SK-N-SH (cell line): Measurements from ENCODE around the gene HDAC4. TPM values are rescaled to one million over a fixed set of nuclear protein-coding genes. Genes with fewer than 3 reads are reported as not detected.

Experiments used
- CTCF ChIA-PET: fragments of 300-600, 350-600 bp; formaldehyde crosslinking; extraction: SDS; loops from one replicate; lab custom pipeline; 2021; lab: Yijun Ruan, JAX
- POLR2A ChIA-PET: fragments of 350-600 bp; sonication (Branson Sonifier 250); formaldehyde crosslinking; extraction: SDS; loops from one replicate; lab custom pipeline; 2020; ENCODE audit warnings: antibody characterized with exemption, inconsistent platforms; lab: Yijun Ruan, JAX
- DNase-seq: peaks from one replicate; pipeline ENCODE4 v3.0.0; 2012
- H2AFZ ChIP-seq: fragments of 200-600 bp; sonication (generic); 2 replicates; pipeline ENCODE4 v1.8.1; 2016; ENCODE audit warnings: antibody characterized with exemption, mild to moderate bottlenecking, low read depth
- H3F3A ChIP-seq: fragments of 200-600 bp; sonication (generic); replicated peaks from 2 replicates; pipeline ENCODE3; 2016; ENCODE audit warnings: antibody characterized with exemption, mild to moderate bottlenecking; ENCODE audit not compliant: insufficient read depth
- H3K27ac ChIP-seq, 2 experiments: fragments of 200-500 bp in 1 of 2; fragments of 200-600 bp in 1 of 2; sonication (Bioruptor generic) in 1 of 2; sonication (generic), shearing (Covaris generic) in 1 of 2; 2 replicates each; pipeline versions ENCODE4 v1.5.1 to v1.6.1; 2014 to 2016; ENCODE audit warnings: low read depth in 2 of 2, inconsistent platforms in 1 of 2, low read length in 1 of 2, mild to moderate bottlenecking in 1 of 2, mixed read lengths in 1 of 2
- H3K27me3 ChIP-seq: fragments of 200-600 bp; sonication (generic), shearing (Covaris generic); 2 replicates; pipeline ENCODE4 v1.6.1; 2016; ENCODE audit warnings: mixed run types; ENCODE audit not compliant: insufficient read depth
- H3K36me3 ChIP-seq, 2 experiments: fragments of 200-500 bp in 1 of 2; fragments of 200-600 bp in 1 of 2; sonication (Bioruptor generic) in 1 of 2; sonication (generic) in 1 of 2; replicated peaks in 1 of 2; 2 replicates each; pipeline versions ENCODE3 to v1.5.1; 2014 to 2016; ENCODE audit warnings: low read length in 1 of 2, mild to moderate bottlenecking in 1 of 2; ENCODE audit not compliant: insufficient read depth in 2 of 2, control insufficient read depth in 1 of 2
- H3K4me1 ChIP-seq, 2 experiments: fragments of 200-500 bp in 1 of 2; fragments of 200-600 bp in 1 of 2; sonication (Bioruptor generic) in 1 of 2; sonication (generic), shearing (Covaris generic) in 1 of 2; 2 replicates each; pipeline versions ENCODE4 v1.5.1 to v1.6.1; 2014 to 2016; ENCODE audit warnings: low read depth in 1 of 2, low read length in 1 of 2, mixed run types in 1 of 2; ENCODE audit not compliant: insufficient read depth in 2 of 2, control insufficient read depth in 1 of 2
- H3K4me2 ChIP-seq: fragments of 200-600 bp; sonication (generic), shearing (Covaris generic); 2 replicates; pipeline ENCODE4 v1.6.1; 2017; ENCODE audit warnings: mixed run types
- H3K4me3 ChIP-seq, 2 experiments: fragments of 200-500 bp in 1 of 2; fragments of 200-600 bp in 1 of 2; sonication (Bioruptor generic) in 1 of 2; sonication (generic), shearing (Covaris generic) in 1 of 2; 2 replicates each; pipeline versions ENCODE4 v1.5.1 to v1.8.1; 2014 to 2016; ENCODE audit warnings: low read depth in 2 of 2, inconsistent platforms in 1 of 2, low read length in 1 of 2, mild to moderate bottlenecking in 1 of 2, mixed read lengths in 1 of 2, moderate library complexity in 1 of 2
- H3K79me2 ChIP-seq: fragments of 200-600 bp; sonication (generic); 2 replicates; pipeline ENCODE4 v1.8.1; 2017; ENCODE audit warnings: mild to moderate bottlenecking; ENCODE audit not compliant: insufficient read depth
- H3K9ac ChIP-seq: fragments of 200-600 bp; sonication (generic); 2 replicates; pipeline ENCODE4 v1.6.1; 2017; ENCODE audit warnings: mixed run types
- H3K9me2 ChIP-seq: fragments of 200-600 bp; sonication (generic); 2 replicates; pipeline ENCODE4 v1.6.1; 2017; ENCODE audit warnings: mixed run types
- H3K9me3 ChIP-seq: fragments of 200-600 bp; sonication (generic); 2 replicates; pipeline ENCODE4 v1.6.1; 2017; ENCODE audit warnings: mixed run types, mild to moderate bottlenecking, moderate library complexity
- H4K20me1 ChIP-seq: fragments of 200-600 bp; sonication (generic); 2 replicates; pipeline ENCODE4 v1.6.1; 2017; ENCODE audit warnings: mild to moderate bottlenecking, mixed run types; ENCODE audit not compliant: insufficient read depth
- CTCF ChIP-seq: fragments of 200-600 bp; sonication (generic); IDR thresholded peaks from 2 replicates; pipeline ENCODE4 v1.6.1; 2017; ENCODE audit warnings: antibody characterized with exemption, mild to moderate bottlenecking, moderate library complexity
- EP300 ChIP-seq, 2 experiments: IDR thresholded peaks; 2 replicates each; pipeline versions ENCODE4 v1.4.0 to v1.6.1; 2012; ENCODE audit warnings: borderline replicate concordance in 1 of 2, low read depth in 1 of 2, low read length in 1 of 2
- FOSL2 ChIP-seq: IDR thresholded peaks from 2 replicates; pipeline ENCODE4 v1.4.0; 2012; ENCODE audit warnings: low read depth, mild to moderate bottlenecking, moderate library complexity, borderline replicate concordance
- FOXJ3 ChIP-seq: sonication (generic); formaldehyde crosslinking; IDR thresholded peaks from 2 replicates; pipeline ENCODE4 v1.5.1; 2020; ENCODE audit warnings: mild to moderate bottlenecking, missing genetic modification reagents
- GATA2 ChIP-seq: sonication (generic); formaldehyde crosslinking; IDR thresholded peaks from 2 replicates; pipeline ENCODE4 v1.5.0; 2020; ENCODE audit warnings: mild to moderate bottlenecking, missing genetic modification reagents
- MEF2A ChIP-seq: IDR thresholded peaks from 2 replicates; pipeline ENCODE4 v1.4.0; 2012; ENCODE audit warnings: low read depth, borderline replicate concordance
- REST ChIP-seq: IDR thresholded peaks from 2 replicates; pipeline ENCODE4 v1.6.1; 2012; ENCODE audit warnings: mild to moderate bottlenecking, low read depth, low read length, moderate library complexity
- RFX5 ChIP-seq: IDR thresholded peaks from 2 replicates; pipeline ENCODE4 v1.6.1; 2012; ENCODE audit warnings: mild to moderate bottlenecking, improper control_type of control experiment, low read length
- RXRA ChIP-seq: IDR thresholded peaks from 2 replicates; pipeline ENCODE4 v1.4.0; 2012; ENCODE audit warnings: low read depth, mild to moderate bottlenecking, borderline replicate concordance
- SIN3A ChIP-seq: IDR thresholded peaks from 2 replicates; pipeline ENCODE4 v1.6.1; 2012; ENCODE audit warnings: low read depth, mild to moderate bottlenecking, low read length, moderate library complexity, borderline replicate concordance
- SMC3 ChIP-seq: IDR thresholded peaks from 2 replicates; pipeline ENCODE4 v1.6.1; 2012; ENCODE audit warnings: low read depth, low read length, improper control_type of control experiment
- TEAD4 ChIP-seq: IDR thresholded peaks from 2 replicates; pipeline ENCODE4 v1.4.0; 2012; ENCODE audit warnings: mild to moderate bottlenecking, borderline replicate concordance; ENCODE audit not compliant: insufficient read depth
- USF1 ChIP-seq: IDR thresholded peaks from 2 replicates; pipeline ENCODE4 v1.4.0; 2012; ENCODE audit warnings: low read depth, borderline replicate concordance
- USF2 ChIP-seq: fragments of 150-350 bp; IDR thresholded peaks from 2 replicates; pipeline ENCODE4 v1.6.1; 2017; ENCODE audit warnings: antibody characterized with exemption, low read length, low read depth, borderline replicate concordance
- WGBS: methylation state at CpG from one replicate; pipeline ENCODE4 v1.1.6; 2017; ENCODE audit warnings: low lambda C conversion rate; 5-methylcytosine and 5-hydroxymethylcytosine counted together
- polyA plus RNA-seq, 3 experiments: library from polyadenylated mRNA; depleted of rRNA; stranded (reverse); fragments of >200 nt; gene quantifications; 2 replicates each; pipeline ENCODE4 v1.2.3, GENCODE V29; 2012

HDAC4 gene
- polyA plus RNA-seq, 1 of the 3 experiments (the other 2 are of a cell fraction), result 5.5 TPM

GRCh38 chr2:239195992-239196391, 204.8 kb downstream of the HDAC4 start (continued):
- TF ChIP-seq USF2, result no peak
- TF ChIP-seq EP300 (IDR thresholded peaks at IDR 0.05; ENCODE audit: borderline replicate concordance in 1 of 2, low read depth in 1 of 2, low read length in 1 of 2), result no peak
- TF ChIP-seq MEF2A, result no peak

- no peaks in the 10 kb centered on the region for H4K20me1 ChIP-seq
These were observed 205.4 kb downstream of the HDAC4 start for GRCh38 chr2:239195318-239195871.

More at GRCh38 chr2:239195318-239195871, 205.4 kb downstream of the HDAC4 start:
- POLR2A ChIA-PET, result no interaction called here
- no peaks in the 10 kb centered on the region for H3K36me3 ChIP-seq
- no peak overlapping the region for H3K9ac ChIP-seq
- no peak for TF ChIP-seq FOSL2
- no peak for TF ChIP-seq RFX5
- TF ChIP-seq REST, result no peak
- TF ChIP-seq TEAD4, result no peak
- no peak for TF ChIP-seq USF1
- no peak for TF ChIP-seq SIN3A
- TF ChIP-seq GATA2 (CRISPR knock-in tag), result no peak
- no peak for TF ChIP-seq EP300 (IDR thresholded peaks at IDR 0.05; ENCODE audit: borderline replicate concordance in 1 of 2, low read depth in 1 of 2, low read length in 1 of 2)
- TF ChIP-seq SMC3, result no peak
- TF ChIP-seq CTCF, result no peak
- no peak for TF ChIP-seq RXRA
- TF ChIP-seq FOXJ3, result no peak
- H3F3A ChIP-seq, result no peaks in the 10 kb centered on the region
- H3K79me2 ChIP-seq, result no peaks in the 10 kb centered on the region
- no peaks in the 10 kb centered on the region for H3K9me2 ChIP-seq
- 94% methylated on average over 14 of the region's 15 CpGs for WGBS
- no peak overlapping the region for H3K4me3 ChIP-seq
- no peak for DNase-seq
- CTCF ChIA-PET, result no interaction called here
- H3K27me3 ChIP-seq, result no peaks in the 10 kb centered on the region
- no peak overlapping the region for H2AFZ ChIP-seq
- no peak overlapping the region for H3K27ac ChIP-seq
- H3K9me3 ChIP-seq, result no peaks in the 10 kb centered on the region
- no peak overlapping the region for H3K4me2 ChIP-seq
- H3K4me1 ChIP-seq, result peaks cover 0 to 7% of the 10 kb centered on the region in 2 experiments; a peak in 1 of 4 replicates
